ENCODE results near the gene SSNA1.

DNA sequence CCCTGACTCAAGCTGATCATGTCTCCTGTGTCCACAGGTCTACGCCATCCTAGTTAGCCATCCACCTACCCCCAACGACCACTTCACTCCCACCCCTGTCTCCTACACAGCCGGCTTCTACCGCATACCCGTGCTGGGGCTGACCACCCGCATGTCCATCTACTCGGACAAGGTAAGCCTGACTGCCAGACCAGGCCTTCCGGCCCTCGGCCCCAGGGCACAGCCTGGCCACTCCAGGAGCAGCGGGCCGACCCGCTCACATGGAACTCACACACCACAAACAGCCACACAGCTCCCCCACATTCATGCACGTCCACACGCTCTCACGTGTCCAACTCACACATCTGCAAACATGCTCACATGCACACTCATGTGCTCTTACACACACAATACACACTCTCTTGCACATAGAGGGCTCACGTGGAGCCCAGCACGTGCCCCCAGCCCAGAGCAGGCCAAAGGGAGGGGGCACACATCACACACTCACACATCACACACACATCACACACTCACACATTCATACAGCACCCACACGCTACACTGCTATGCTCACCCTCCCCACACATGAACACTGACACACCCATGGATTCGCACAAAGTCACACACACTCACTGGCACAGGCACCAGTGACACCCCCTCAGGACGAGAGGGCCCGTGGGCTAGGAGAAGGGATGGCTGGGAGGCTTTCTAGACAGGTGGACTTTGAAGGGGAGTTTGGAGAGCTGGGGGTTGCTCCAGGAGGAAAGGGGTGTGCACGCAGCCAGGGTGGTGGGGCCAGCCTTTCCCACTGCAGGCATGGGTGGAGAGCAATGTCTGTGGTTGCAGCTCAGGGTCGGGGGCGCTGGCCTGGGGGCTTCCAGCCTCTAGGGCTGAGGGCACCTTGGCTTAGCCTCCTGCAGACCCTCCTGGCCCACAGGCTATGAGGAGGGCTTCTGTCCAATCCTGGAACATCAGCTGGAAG, 46.2 kb upstream of the SSNA1 start:
- TF ChIP-seq TAF1 (IDR thresholded peaks at IDR 0.05; ENCODE audit: borderline replicate concordance, low read depth, low read length) (no peak), POLR2A (IDR thresholded peaks at IDR 0.05; ENCODE audit: low read depth, low read length) (no peak), POLR2AphosphoS5 (IDR thresholded peaks at IDR 0.05; ENCODE audit: low read depth, low read length) (no peak)
